Stimulated activated naive CD8-positive, alpha-beta T cell treated with anti-CD3 and anti-CD28 coated beads, Interleukin-15, amount 100 ng/mL, for 72 hours (primary cell): ENCODE data around the gene ZMAT3.
"Not testable (repeated sequence)": the region's sequence is repeated elsewhere in the genome, so short reads cannot be mapped to it uniquely, and the experiment has no call there.

Experiments
- ATAC-seq: fragments of 150-1000 bp; cut with Tn5 transposase; 2 replicates; pipeline ENCODE4 v1.10.0; 2021; ENCODE audit warnings: mild to moderate bottlenecking, moderate library complexity
- DNase-seq, 2 donors: peaks; one replicate each; pipeline ENCODE4 v3.0.0; 2021 to 2022
- H3K27ac Mint-ChIP-seq, 2 donors: one replicate each; pipeline ENCODE4 v1.8.0; 2022; ENCODE audit warnings: mild to moderate bottlenecking in 2 of 2, mixed read lengths in 2 of 2, moderate library complexity in 2 of 2
- H3K27me3 Mint-ChIP-seq: one replicate; pipeline ENCODE4 v1.8.0; 2022; ENCODE audit warnings: mixed read lengths
- H3K4me1 Mint-ChIP-seq: one replicate; pipeline ENCODE4 v1.8.0; 2022; ENCODE audit warnings: mild to moderate bottlenecking, mixed read lengths
- H3K4me3 Mint-ChIP-seq, 2 donors: one replicate each; pipeline ENCODE4 v1.8.0; 2022; ENCODE audit warnings: mild to moderate bottlenecking in 2 of 2, mixed read lengths in 2 of 2, moderate library complexity in 1 of 2
- H3K9me3 Mint-ChIP-seq, 2 donors: one replicate each; pipeline ENCODE4 v1.8.0; 2022; ENCODE audit warnings: mixed read lengths in 2 of 2

Gene ZMAT3

GRCh38 chr3:179076243-179077027, 4.8 kb upstream of the ZMAT3 start:
- no peak overlapping the region for H3K4me3 Mint-ChIP-seq
- peaks cover 10% of the 10 kb centered on the region for H3K4me1 Mint-ChIP-seq
- no peak overlapping the region for H3K27ac Mint-ChIP-seq
- no peak for DNase-seq
- H3K9me3 Mint-ChIP-seq: no peaks in the 10 kb centered on the region
- no peak for ATAC-seq
- H3K27me3 Mint-ChIP-seq: no peaks in the 10 kb centered on the region

DNA sequence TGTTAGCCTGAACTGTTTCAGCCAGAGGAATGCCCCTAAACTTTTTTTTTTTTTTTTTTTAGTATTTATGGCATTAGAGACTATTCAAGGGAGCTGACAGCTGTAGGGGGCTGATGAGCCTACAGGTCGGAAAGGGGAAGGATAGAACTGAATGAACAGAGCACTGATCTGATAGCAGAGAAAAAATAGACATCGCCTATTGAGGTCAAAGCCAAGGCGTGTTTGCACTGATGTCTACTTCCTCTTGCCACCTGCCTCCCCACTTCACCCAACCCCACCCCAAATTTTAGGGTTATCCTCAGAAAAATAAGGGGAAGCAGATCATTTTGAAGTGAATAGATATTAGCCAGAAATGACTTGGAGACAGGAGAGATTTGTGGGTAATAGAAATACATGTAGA, 3.0 kb upstream of the ZMAT3 start:
- DNase-seq: no peak
- peaks cover 18% of the 10 kb centered on the region for H3K4me1 Mint-ChIP-seq
- ATAC-seq: no peak
- no peak overlapping the region for H3K27ac Mint-ChIP-seq
- H3K9me3 Mint-ChIP-seq: no peaks in the 10 kb centered on the region
- H3K4me3 Mint-ChIP-seq: no peak overlapping the region
- no peaks in the 10 kb centered on the region for H3K27me3 Mint-ChIP-seq

- H3K4me1 Mint-ChIP-seq: peaks cover 25% of the 10 kb centered on the region
- no peak overlapping the region for H3K4me3 Mint-ChIP-seq
- no peak for ATAC-seq
- no peaks in the 10 kb centered on the region for H3K9me3 Mint-ChIP-seq
- no peak for DNase-seq
- H3K27me3 Mint-ChIP-seq: no peaks in the 10 kb centered on the region
- H3K27ac Mint-ChIP-seq: no peak overlapping the region
Measured at GRCh38 chr3:179073816-179074215, 2.2 kb upstream of the ZMAT3 start.

- DNase-seq: peak in 1 of 2 donors; percentile 48
Measured at GRCh38 chr3:179072100-179072438, 460 bp upstream of the ZMAT3 start.

GRCh38 chr3:179071027-179071322, 634 bp downstream of the ZMAT3 start:
- peaks cover 38% of the 10 kb centered on the region for H3K4me1 Mint-ChIP-seq
- DNase-seq: no peak

More at GRCh38 chr3:179072100-179072438, 460 bp upstream of the ZMAT3 start:
- Mint-ChIP-seq H3K9me3 (no peaks in the 10 kb centered on the region), H3K4me1 (peaks cover 35% of the 10 kb centered on the region), H3K27ac (peak overlapping the region in 1 of 2 donors; percentile 86), H3K27me3 (no peaks in the 10 kb centered on the region), H3K4me3 (peak overlapping the region; percentile 98 to 99)
- peak; percentile 67 for ATAC-seq

GRCh38 chr3:179069762-179070390, 1.7 kb downstream of the ZMAT3 start:
- ATAC-seq: no peak
- peak overlapping the region; percentile 31 to 58 for H3K4me3 Mint-ChIP-seq

More at GRCh38 chr3:179071027-179071322, 634 bp downstream of the ZMAT3 start:
- H3K9me3 Mint-ChIP-seq: no peaks in the 10 kb centered on the region
- no peaks in the 10 kb centered on the region for H3K27me3 Mint-ChIP-seq
- no peak for ATAC-seq
- peak overlapping the region; percentile 98 to 99 for H3K4me3 Mint-ChIP-seq
- peak overlapping the region; percentile 95 to 97 for H3K27ac Mint-ChIP-seq

DNA sequence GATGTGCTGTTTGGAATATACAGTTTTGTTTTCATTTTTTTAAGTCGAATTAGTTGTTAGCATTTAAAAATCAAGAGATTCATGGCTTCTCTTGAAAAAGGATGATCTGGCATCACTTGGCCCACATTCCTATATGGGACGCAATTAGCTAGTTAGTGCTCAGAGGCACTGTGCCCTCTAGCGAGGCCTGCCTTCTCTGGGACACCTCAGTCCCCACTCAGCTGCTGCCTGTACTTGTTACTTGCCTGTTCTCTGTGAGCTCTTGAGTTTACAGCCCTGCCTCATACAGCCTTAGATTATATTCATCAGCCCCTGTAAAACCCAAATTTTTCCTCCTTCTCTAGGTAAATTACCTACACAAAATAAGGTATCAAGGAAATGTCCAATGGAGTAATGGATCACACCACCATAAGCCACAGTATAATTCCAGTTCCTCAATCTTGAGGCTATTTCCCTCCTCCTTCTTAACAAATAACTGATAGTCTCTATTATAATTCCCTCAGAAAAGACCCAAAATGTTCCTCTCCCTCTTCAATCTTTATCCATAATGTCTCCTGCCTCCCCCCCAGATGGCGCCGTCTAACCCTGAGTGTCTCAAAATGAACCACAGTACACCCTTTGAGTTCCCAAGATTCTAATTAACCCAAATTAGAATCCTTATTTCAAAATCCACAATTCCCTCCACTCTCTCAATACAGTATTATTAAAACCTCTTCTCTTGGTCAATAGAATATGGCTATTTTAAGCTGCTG, 2.7 kb downstream of the ZMAT3 start:
- Mint-ChIP-seq H3K27ac (peak overlapping the region; percentile 0 to 89), H3K9me3 (no peaks in the 10 kb centered on the region), H3K4me3 (peak overlapping the region; percentile 0 to 58), H3K4me1 (peaks cover 31% of the 10 kb centered on the region), H3K27me3 (no peaks in the 10 kb centered on the region)
- DNase-seq: peak in 1 of 2 donors; percentile 18
- ATAC-seq: no peak

More at GRCh38 chr3:179069762-179070390, 1.7 kb downstream of the ZMAT3 start:
- H3K27ac Mint-ChIP-seq: peak overlapping the region in 1 of 2 donors; percentile 78
- H3K9me3 Mint-ChIP-seq: no peaks in the 10 kb centered on the region
- H3K4me1 Mint-ChIP-seq: peaks cover 40% of the 10 kb centered on the region
- H3K27me3 Mint-ChIP-seq: no peaks in the 10 kb centered on the region
- no peak for DNase-seq

GRCh38 chr3:179067839-179068238, 3.8 kb downstream of the ZMAT3 start:
- DNase-seq (no peak), ATAC-seq (no peak)
- H3K9me3 Mint-ChIP-seq: no peaks in the 10 kb centered on the region
- H3K4me3 Mint-ChIP-seq: no peak overlapping the region
- H3K27ac Mint-ChIP-seq: no peak overlapping the region
- H3K27me3 Mint-ChIP-seq: no peaks in the 10 kb centered on the region
- peaks cover 29% of the 10 kb centered on the region for H3K4me1 Mint-ChIP-seq

DNA sequence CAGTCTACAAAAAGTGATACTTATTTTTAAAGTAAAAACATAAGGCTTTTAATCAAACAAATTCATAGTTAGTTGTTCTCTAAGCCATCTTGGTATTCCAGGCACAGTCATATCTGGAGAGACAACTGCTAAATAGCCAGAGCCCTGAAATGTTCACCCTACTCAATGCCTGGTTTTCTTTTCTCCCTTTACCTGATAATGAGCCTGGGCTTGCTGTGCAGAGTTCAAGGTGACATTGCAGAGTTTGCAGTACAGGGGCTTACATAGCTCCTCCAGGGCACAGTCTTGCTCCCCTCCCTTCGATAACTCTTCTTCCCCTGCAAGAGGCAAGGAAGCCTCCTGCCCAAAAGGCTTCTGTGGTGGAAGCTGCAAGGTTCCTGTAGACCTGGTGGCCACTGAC, 4.3 kb downstream of the ZMAT3 start:
- Mint-ChIP-seq H3K27ac (no peak overlapping the region), H3K4me1 (peaks cover 29% of the 10 kb centered on the region), H3K9me3 (no peaks in the 10 kb centered on the region), H3K4me3 (no peak overlapping the region), H3K27me3 (no peaks in the 10 kb centered on the region)
- DNase-seq: no peak
- no peak for ATAC-seq

GRCh38 chr3:179063945-179064560, 7.6 kb downstream of the ZMAT3 start:
- Mint-ChIP-seq H3K27ac (no peak overlapping the region), H3K9me3 (no peaks in the 10 kb centered on the region), H3K27me3 (no peaks in the 10 kb centered on the region), H3K4me1 (peaks cover 17% of the 10 kb centered on the region), H3K4me3 (no peak overlapping the region)
- ATAC-seq (no peak), DNase-seq (no peak)

GRCh38 chr3:179056326-179056725, 15.3 kb downstream of the ZMAT3 start:
- Mint-ChIP-seq H3K27me3 (no peaks in the 10 kb centered on the region), H3K4me3 (no peak overlapping the region), H3K27ac (no peak overlapping the region), H3K4me1 (peaks cover 7% of the 10 kb centered on the region), H3K9me3 (no peaks in the 10 kb centered on the region)
- ATAC-seq (no peak), DNase-seq (no peak)

DNA sequence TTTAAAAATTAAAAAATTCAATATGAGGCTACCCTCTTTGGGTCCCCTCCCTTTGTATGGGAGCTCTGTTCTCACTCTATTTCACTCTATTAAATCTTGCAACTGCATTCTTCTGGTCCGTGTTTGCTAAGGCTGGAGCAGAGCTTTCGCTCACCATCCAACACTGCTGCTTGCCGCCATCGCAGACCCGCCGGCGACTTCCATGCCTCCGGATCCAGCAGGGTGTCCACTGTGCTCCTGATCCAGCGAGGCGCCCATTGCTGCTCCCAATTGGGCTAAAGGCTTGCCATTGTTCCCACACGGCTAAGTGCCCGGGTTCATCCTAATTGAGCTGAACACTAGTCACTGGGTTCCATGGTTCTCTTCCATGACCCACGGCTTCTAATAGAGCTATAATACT, 17.0 kb downstream of the ZMAT3 start:
- not testable (repeated sequence) for H3K27me3 Mint-ChIP-seq, ATAC-seq, H3K27ac Mint-ChIP-seq, DNase-seq, H3K4me3 Mint-ChIP-seq
- Mint-ChIP-seq H3K9me3 (peaks cover 0 to 11% of the 10 kb centered on the region in 2 donors), H3K4me1 (peaks cover 15% of the 10 kb centered on the region)

GRCh38 chr3:179046497-179047353, 24.9 kb downstream of the ZMAT3 start:
- H3K9me3 Mint-ChIP-seq: peaks cover 0 to 11% of the 10 kb centered on the region in 2 donors
- peak overlapping the region in 1 of 2 donors; percentile 58 for H3K27ac Mint-ChIP-seq
- DNase-seq: peak in 1 of 2 donors; percentile 19
- no peak overlapping the region for H3K4me3 Mint-ChIP-seq
- no peaks in the 10 kb centered on the region for H3K27me3 Mint-ChIP-seq
- peaks cover 37% of the 10 kb centered on the region for H3K4me1 Mint-ChIP-seq
- peak; percentile 72 for ATAC-seq

GRCh38 chr3:179045719-179046402, 25.7 kb downstream of the ZMAT3 start:
- no peak overlapping the region for H3K27ac Mint-ChIP-seq
- peaks cover 0 to 10% of the 10 kb centered on the region in 2 donors for H3K9me3 Mint-ChIP-seq

More at GRCh38 chr3:179045719-179046402, 25.7 kb downstream of the ZMAT3 start:
- no peak for DNase-seq
- peak; percentile 55 for ATAC-seq
- Mint-ChIP-seq H3K4me3 (no peak overlapping the region), H3K27me3 (no peaks in the 10 kb centered on the region), H3K4me1 (peaks cover 33% of the 10 kb centered on the region)
